Gastroesophageal sphincter (tissue), 3 donors: Measurements from ENCODE around the gene PATJ.

Experiments
- CTCF ChIP-seq, 4 experiments: fragments of 200-600 bp in 2 of 4; fragments of 450-650 bp in 2 of 4; sonication (generic) in 1 of 4; IDR thresholded peaks; one replicate each; pipeline ENCODE4 v1.5.1; 2017 to 2019; ENCODE audit warnings: antibody characterized with exemption in 4 of 4, mild to moderate bottlenecking in 2 of 4, moderate library complexity in 2 of 4
- POLR2A ChIP-seq, 2 donors: fragments of 450-650 bp; IDR thresholded peaks; one replicate each; pipeline ENCODE4 v1.6.1; 2017; ENCODE audit warnings: antibody characterized with exemption in 2 of 2, mild to moderate bottlenecking in 2 of 2, moderate library complexity in 1 of 2
- POLR2AphosphoS5 ChIP-seq: sonication (generic); formaldehyde crosslinking; IDR thresholded peaks from one replicate; pipeline ENCODE4 v1.6.1; 2017; ENCODE audit warnings: antibody characterized with exemption

- no peak for TF ChIP-seq POLR2AphosphoS5
- TF ChIP-seq CTCF (IDR thresholded peaks at IDR 0.05): no peak
- no peak for TF ChIP-seq POLR2A (IDR thresholded peaks at IDR 0.05)
Observed at GRCh38 chr1:61976566-61976965, 234.3 kb downstream of the PATJ start.
